Measurements from ENCODE around the gene PRM1. TPM values are rescaled to one million over a fixed set of nuclear protein-coding genes. Genes with fewer than 3 reads are reported as not detected.

The PRM1 gene
- total RNA-seq, 1 experiment from 2014 or later, result not detected

- in situ Hi-C loops (cut with HindIII; ENCODE audit: low pct_unique_long_range_greater_than_20kb, low sequenced_read_pairs), result no loop called here
- Histone ChIP-seq H3K9me3 (ENCODE audit: control insufficient read depth, insufficient read depth, low read depth, low read length) (no peaks in the 10 kb centered on the region), H3K4me3 (ENCODE audit: low read depth in 2 of 2, low read length in 2 of 2) (no peak overlapping the region), H3K27ac (ENCODE audit: low read length) (no peak overlapping the region), H3K27me3 (ENCODE audit: control insufficient read depth, insufficient read depth, low read length) (no peaks in the 10 kb centered on the region), H3K36me3 (ENCODE audit: control insufficient read depth, insufficient read depth, low read length) (no peaks in the 10 kb centered on the region), H3K4me1 (ENCODE audit: control insufficient read depth, insufficient read depth, low read length) (peaks cover 18% of the 10 kb centered on the region)
- intact Hi-C loops (cut with micrococcal nuclease; ENCODE audit: unreplicated experiment), result no loop called here
- ChIA-PET POLR2A (interaction anchor here (0.6 kb wide), 1 partner anchor 13 kb away, joined by 6 read pairs; no protein-coding TSS in a partner anchor), CTCF (no interaction called here)
- TF ChIP-seq TCF7L2 (IDR thresholded peaks at IDR 0.05; ENCODE audit: low read depth, low read length), result no peak
- TF ChIP-seq, protein P1, sequence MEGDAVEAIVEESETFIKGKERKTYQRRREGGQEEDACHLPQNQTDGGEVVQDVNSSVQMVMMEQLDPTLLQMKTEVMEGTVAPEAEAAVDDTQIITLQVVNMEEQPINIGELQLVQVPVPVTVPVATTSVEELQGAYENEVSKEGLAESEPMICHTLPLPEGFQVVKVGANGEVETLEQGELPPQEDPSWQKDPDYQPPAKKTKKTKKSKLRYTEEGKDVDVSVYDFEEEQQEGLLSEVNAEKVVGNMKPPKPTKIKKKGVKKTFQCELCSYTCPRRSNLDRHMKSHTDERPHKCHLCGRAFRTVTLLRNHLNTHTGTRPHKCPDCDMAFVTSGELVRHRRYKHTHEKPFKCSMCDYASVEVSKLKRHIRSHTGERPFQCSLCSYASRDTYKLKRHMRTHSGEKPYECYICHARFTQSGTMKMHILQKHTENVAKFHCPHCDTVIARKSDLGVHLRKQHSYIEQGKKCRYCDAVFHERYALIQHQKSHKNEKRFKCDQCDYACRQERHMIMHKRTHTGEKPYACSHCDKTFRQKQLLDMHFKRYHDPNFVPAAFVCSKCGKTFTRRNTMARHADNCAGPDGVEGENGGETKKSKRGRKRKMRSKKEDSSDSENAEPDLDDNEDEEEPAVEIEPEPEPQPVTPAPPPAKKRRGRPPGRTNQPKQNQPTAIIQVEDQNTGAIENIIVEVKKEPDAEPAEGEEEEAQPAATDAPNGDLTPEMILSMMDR (IDR thresholded peaks at IDR 0.05), result no peak
- no TSS peak for BruUV-seq (replicated peaks)
- no peak for ATAC-seq
- DNase-seq (ENCODE audit: low read depth, low spot score), result no peak
Observed at GRCh38 chr16:11314309-11314894, 33.3 kb upstream of the PRM1 start.

DNA sequence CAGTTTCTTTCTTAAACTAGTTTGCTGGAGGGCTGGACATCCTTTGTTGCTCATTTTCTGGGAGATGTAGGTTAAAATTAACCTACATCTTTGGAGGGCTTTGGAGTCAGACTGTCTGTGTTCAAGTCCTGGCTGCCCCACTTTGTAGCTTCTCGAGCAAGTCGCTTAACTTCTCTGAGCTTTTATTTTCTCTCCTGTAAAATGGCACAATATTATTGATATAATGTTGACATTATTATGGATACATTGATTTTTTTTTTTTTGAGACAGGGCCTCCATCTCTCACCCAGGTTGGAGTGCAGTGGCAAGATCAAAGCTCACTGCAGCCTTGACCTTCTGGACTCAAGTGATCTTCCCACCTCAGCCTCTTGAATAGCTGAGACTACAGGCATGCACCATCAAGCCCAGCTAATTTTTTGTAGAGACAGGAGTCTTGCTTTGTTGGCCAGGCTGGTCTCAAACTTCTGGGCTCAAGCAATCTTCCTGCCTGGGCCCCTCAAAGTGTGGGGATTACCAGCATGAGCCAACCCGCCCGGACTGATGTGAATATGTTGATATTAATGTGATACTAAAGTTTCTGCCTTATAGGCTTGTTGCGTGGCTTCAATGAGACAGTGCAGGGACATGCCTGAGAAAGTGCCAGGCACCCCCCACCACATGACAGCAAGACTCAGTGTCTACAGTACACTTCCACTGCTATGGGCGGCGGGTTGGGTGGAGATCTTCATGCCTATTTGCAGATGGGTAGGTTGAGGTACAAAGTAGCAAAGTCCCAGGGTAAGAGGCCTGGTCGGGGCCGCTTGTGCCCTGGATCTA is 32.6 kb upstream of the PRM1 start:
- in situ Hi-C loops (cut with HindIII; ENCODE audit: low pct_unique_long_range_greater_than_20kb, low sequenced_read_pairs) (no loop called here), intact Hi-C loops (cut with micrococcal nuclease; ENCODE audit: unreplicated experiment) (no loop called here)
- Histone ChIP-seq H3K27me3 (ENCODE audit: control insufficient read depth, insufficient read depth, low read length) (no peaks in the 10 kb centered on the region), H3K4me3 (ENCODE audit: low read depth in 2 of 2, low read length in 2 of 2) (no peak overlapping the region), H3K4me1 (ENCODE audit: control insufficient read depth, insufficient read depth, low read length) (peaks cover 18% of the 10 kb centered on the region), H3K9me3 (ENCODE audit: control insufficient read depth, insufficient read depth, low read depth, low read length) (no peaks in the 10 kb centered on the region), H3K27ac (ENCODE audit: low read length) (no peak overlapping the region), H3K36me3 (ENCODE audit: control insufficient read depth, insufficient read depth, low read length) (no peaks in the 10 kb centered on the region)
- POLR2A ChIA-PET, result interaction anchor here (0.6 kb wide), 1 partner anchor 13 kb away, joined by 6 read pairs; no protein-coding TSS in a partner anchor
- CTCF ChIA-PET, result no interaction called here
- TF ChIP-seq, protein P1 (IDR thresholded peaks at IDR 0.05), result no peak
- TF ChIP-seq TCF7L2 (IDR thresholded peaks at IDR 0.05; ENCODE audit: low read depth, low read length) (no peak), SIN3A (IDR thresholded peaks at IDR 0.05; ENCODE audit: borderline replicate concordance, insufficient read depth, low read depth, low read length) (no peak), POLR2AphosphoS5 (IDR thresholded peaks at IDR 0.05; ENCODE audit: low read depth, low read length) (no peak)
- TF ChIP-seq, protein P2, sequence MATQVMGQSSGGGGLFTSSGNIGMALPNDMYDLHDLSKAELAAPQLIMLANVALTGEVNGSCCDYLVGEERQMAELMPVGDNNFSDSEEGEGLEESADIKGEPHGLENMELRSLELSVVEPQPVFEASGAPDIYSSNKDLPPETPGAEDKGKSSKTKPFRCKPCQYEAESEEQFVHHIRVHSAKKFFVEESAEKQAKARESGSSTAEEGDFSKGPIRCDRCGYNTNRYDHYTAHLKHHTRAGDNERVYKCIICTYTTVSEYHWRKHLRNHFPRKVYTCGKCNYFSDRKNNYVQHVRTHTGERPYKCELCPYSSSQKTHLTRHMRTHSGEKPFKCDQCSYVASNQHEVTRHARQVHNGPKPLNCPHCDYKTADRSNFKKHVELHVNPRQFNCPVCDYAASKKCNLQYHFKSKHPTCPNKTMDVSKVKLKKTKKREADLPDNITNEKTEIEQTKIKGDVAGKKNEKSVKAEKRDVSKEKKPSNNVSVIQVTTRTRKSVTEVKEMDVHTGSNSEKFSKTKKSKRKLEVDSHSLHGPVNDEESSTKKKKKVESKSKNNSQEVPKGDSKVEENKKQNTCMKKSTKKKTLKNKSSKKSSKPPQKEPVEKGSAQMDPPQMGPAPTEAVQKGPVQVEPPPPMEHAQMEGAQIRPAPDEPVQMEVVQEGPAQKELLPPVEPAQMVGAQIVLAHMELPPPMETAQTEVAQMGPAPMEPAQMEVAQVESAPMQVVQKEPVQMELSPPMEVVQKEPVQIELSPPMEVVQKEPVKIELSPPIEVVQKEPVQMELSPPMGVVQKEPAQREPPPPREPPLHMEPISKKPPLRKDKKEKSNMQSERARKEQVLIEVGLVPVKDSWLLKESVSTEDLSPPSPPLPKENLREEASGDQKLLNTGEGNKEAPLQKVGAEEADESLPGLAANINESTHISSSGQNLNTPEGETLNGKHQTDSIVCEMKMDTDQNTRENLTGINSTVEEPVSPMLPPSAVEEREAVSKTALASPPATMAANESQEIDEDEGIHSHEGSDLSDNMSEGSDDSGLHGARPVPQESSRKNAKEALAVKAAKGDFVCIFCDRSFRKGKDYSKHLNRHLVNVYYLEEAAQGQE (IDR thresholded peaks at IDR 0.05; ENCODE audit: insufficient read depth in 1 of 2, low read depth in 2 of 2, low read length in 1 of 2), result no peak
- DNase-seq (ENCODE audit: low read depth, low spot score) (no peak), ATAC-seq (no peak)
- no TSS peak for BruUV-seq (replicated peaks)

Measured in Panc1 (cell line).